ENCODE data around the gene DCST2. TPM values are rescaled to one million over a fixed set of nuclear protein-coding genes. Genes with fewer than 3 reads are reported as not detected.

Gene DCST2
- polyA plus RNA-seq, 1 donor from 2014 or later, result 1.8 TPM

GRCh38 chr1:155042789-155043188 is 9.2 kb upstream of the DCST2 start:
- no peaks in the 10 kb centered on the region for H3K9me2 ChIP-seq (ENCODE audit: insufficient read depth, low read length)
- H3K4me2 ChIP-seq (ENCODE audit: low read length), result no peak overlapping the region
- no peaks in the 10 kb centered on the region for H3F3A ChIP-seq (ENCODE audit: insufficient read depth, low read length, poor library complexity, severe bottlenecking)
- H3K9me3 ChIP-seq (ENCODE audit: low read length), result no peaks in the 10 kb centered on the region
- no peak overlapping the region for H2AFZ ChIP-seq (ENCODE audit: low read depth, low read length)
- TF ChIP-seq, protein P1, sequence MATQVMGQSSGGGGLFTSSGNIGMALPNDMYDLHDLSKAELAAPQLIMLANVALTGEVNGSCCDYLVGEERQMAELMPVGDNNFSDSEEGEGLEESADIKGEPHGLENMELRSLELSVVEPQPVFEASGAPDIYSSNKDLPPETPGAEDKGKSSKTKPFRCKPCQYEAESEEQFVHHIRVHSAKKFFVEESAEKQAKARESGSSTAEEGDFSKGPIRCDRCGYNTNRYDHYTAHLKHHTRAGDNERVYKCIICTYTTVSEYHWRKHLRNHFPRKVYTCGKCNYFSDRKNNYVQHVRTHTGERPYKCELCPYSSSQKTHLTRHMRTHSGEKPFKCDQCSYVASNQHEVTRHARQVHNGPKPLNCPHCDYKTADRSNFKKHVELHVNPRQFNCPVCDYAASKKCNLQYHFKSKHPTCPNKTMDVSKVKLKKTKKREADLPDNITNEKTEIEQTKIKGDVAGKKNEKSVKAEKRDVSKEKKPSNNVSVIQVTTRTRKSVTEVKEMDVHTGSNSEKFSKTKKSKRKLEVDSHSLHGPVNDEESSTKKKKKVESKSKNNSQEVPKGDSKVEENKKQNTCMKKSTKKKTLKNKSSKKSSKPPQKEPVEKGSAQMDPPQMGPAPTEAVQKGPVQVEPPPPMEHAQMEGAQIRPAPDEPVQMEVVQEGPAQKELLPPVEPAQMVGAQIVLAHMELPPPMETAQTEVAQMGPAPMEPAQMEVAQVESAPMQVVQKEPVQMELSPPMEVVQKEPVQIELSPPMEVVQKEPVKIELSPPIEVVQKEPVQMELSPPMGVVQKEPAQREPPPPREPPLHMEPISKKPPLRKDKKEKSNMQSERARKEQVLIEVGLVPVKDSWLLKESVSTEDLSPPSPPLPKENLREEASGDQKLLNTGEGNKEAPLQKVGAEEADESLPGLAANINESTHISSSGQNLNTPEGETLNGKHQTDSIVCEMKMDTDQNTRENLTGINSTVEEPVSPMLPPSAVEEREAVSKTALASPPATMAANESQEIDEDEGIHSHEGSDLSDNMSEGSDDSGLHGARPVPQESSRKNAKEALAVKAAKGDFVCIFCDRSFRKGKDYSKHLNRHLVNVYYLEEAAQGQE (IDR thresholded peaks at IDR 0.05; ENCODE audit: borderline replicate concordance), result no peak
- TF ChIP-seq EP300 (conservative IDR thresholded peaks at IDR 0.05; ENCODE audit: poor library complexity, severe bottlenecking), result no peak
- no peak for TF ChIP-seq RAD21 (conservative IDR thresholded peaks at IDR 0.05)
- no peak for TF ChIP-seq MXI1 (conservative IDR thresholded peaks at IDR 0.05; ENCODE audit: poor library complexity, severe bottlenecking)
- TF ChIP-seq SMC3 (conservative IDR thresholded peaks at IDR 0.05; ENCODE audit: poor library complexity), result no peak
- TF ChIP-seq EZH2 (IDR thresholded peaks at IDR 0.05; ENCODE audit: borderline replicate concordance, insufficient read depth, low read length, poor library complexity, severe bottlenecking), result no peak
- TF ChIP-seq POLR2AphosphoS5 (IDR thresholded peaks at IDR 0.05), result no peak
- TF ChIP-seq TAF1 (IDR thresholded peaks at IDR 0.05; ENCODE audit: low read depth), result no peak
- no peak for TF ChIP-seq CTCF (IDR thresholded peaks at IDR 0.05; ENCODE audit: poor library complexity, severe bottlenecking)
- no peaks in the 10 kb centered on the region for H3K27me3 ChIP-seq (ENCODE audit: insufficient read depth, low read depth, low read length)
- no peak overlapping the region for H3K9ac ChIP-seq (ENCODE audit: low read length)
- no peaks in the 10 kb centered on the region for H4K20me1 ChIP-seq (ENCODE audit: insufficient read depth)
- H3K36me3 ChIP-seq (ENCODE audit: insufficient read depth, low read length), result no peaks in the 10 kb centered on the region
- H3K4me3 ChIP-seq (ENCODE audit: low read length), result no peak overlapping the region
- no peaks in the 10 kb centered on the region for H3K79me2 ChIP-seq (replicated peaks; ENCODE audit: insufficient read depth, low read length)
- no peak overlapping the region for H3K27ac ChIP-seq (ENCODE audit: low read length)

- TF ChIP-seq POLR2AphosphoS5 (IDR thresholded peaks at IDR 0.05) (no peak), TAF1 (IDR thresholded peaks at IDR 0.05; ENCODE audit: low read depth) (no peak), RAD21 (conservative IDR thresholded peaks at IDR 0.05) (no peak), SMC3 (conservative IDR thresholded peaks at IDR 0.05; ENCODE audit: poor library complexity) (no peak), EP300 (conservative IDR thresholded peaks at IDR 0.05; ENCODE audit: poor library complexity, severe bottlenecking) (no peak), CTCF (IDR thresholded peaks at IDR 0.05; ENCODE audit: poor library complexity, severe bottlenecking) (no peak), MXI1 (conservative IDR thresholded peaks at IDR 0.05; ENCODE audit: poor library complexity, severe bottlenecking) (no peak), EZH2 (IDR thresholded peaks at IDR 0.05; ENCODE audit: borderline replicate concordance, insufficient read depth, low read length, poor library complexity, severe bottlenecking) (no peak)
- TF ChIP-seq, protein P1 (IDR thresholded peaks at IDR 0.05; ENCODE audit: borderline replicate concordance), result no peak
- no peak overlapping the region for H3K9ac ChIP-seq (ENCODE audit: low read length)
- no peaks in the 10 kb centered on the region for H3K9me2 ChIP-seq (ENCODE audit: insufficient read depth, low read length)
- no peak overlapping the region for H3K4me2 ChIP-seq (ENCODE audit: low read length)
- H3K9me3 ChIP-seq (ENCODE audit: low read length), result no peaks in the 10 kb centered on the region
- no peaks in the 10 kb centered on the region for H3K36me3 ChIP-seq (ENCODE audit: insufficient read depth, low read length)
- H3K79me2 ChIP-seq (replicated peaks; ENCODE audit: insufficient read depth, low read length), result no peaks in the 10 kb centered on the region
- no peaks in the 10 kb centered on the region for H4K20me1 ChIP-seq (ENCODE audit: insufficient read depth)
- H2AFZ ChIP-seq (ENCODE audit: low read depth, low read length), result no peak overlapping the region
- no peaks in the 10 kb centered on the region for H3F3A ChIP-seq (ENCODE audit: insufficient read depth, low read length, poor library complexity, severe bottlenecking)
- H3K27ac ChIP-seq (ENCODE audit: low read length), result no peak overlapping the region
- no peaks in the 10 kb centered on the region for H3K27me3 ChIP-seq (ENCODE audit: insufficient read depth, low read depth, low read length)
- H3K4me3 ChIP-seq (ENCODE audit: low read length), result no peak overlapping the region
Measured at GRCh38 chr1:155040358-155041093, 6.9 kb upstream of the DCST2 start.

All from neural cell (in vitro differentiated cells).